ENCODE data around the gene PKP1.

PKP1 gene

DNA sequence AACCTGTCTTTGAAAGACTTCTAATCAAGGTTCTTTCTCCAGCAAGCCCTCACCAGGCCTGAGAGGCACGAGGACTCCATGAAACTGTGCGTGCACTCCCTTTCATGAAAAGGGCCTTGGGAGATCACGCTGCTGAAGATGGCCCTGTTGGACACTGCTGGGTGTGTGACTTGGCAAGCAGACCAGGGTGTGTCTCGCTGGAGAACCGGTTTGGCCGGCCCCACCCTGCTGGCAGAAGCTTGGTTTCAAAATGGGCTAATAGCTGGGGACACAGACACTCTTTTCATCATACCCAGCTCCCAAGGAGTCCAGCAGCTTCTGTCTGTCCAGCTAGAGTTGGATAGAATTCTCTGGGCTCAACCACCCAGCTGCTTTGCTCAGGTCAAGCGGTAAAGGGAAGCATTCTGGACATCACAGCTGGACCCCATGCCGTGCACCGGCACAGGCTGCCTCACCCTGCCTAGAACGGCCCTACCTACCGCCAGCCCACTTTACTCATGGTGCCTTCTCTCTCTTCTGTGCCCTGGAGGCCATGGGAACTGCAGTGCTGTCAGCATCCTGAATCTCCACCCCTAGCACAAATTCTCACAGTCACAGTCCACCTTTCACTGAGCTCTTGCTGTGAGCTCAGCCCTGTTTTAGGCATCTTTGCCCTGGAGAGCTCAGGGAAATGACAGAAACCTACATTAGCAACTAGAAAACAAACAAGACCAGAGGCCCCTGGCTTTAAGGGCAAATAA lies 24.6 kb downstream of the PKP1 start:
- no peak for DNase-seq (ENCODE audit: low read depth)

DNA sequence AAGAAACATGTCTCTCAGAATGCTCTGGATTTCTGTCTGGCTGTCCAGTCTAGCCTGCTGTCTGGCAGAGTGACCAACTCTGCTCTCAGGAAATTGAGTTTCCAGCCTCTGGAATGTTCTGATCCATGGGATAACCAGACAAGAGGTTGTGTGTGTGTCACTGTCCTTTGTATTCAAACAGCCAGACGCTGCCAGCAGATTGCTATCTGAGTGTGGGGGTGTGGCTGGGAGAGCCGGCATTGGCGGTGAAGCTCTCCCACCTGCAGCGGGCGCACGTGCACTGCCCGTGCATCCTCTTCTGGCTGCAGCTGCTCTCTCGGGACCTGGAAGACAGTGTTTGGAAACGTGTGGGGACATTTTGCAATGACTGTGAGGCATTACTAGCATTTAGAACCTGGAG lies 26.1 kb downstream of the PKP1 start:
- no peak for DNase-seq (ENCODE audit: low read depth)

DNA sequence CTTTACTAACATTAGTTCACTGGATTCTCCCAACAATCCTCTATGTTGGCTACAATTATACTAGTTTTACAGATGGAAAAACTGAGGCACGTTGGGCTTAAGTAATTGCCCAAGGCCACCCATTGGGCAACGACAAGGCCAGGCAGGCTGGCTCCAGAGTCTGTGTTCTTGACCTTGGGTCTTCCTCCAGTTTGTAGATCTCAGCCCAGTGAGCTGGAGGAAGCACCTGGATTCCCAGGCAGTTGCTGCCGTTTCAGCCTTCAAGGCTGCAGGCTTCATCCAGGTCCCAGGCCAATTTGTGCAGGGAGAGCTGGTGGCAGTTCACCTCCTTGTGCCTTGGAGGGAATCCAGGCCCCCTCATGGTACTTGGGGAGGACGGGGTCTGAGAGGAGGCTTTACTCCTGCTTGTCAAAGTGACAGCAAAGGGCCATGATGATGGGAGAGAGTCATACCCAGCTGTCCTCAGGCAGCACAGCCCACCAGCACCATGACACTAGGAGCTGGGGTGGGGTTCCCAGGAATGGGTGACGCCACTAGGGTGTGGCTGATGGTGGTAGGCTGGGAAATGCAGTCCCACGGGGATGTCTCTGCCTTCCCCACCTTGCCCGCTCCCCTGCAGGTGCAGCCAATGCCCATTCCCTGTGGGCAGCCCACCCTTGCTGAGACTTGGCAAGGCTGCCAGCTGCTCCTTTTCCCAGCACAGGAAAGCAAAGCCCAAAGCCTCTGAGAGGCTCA lies 27.1 kb downstream of the PKP1 start:
- DNase-seq (ENCODE audit: low read depth) = no peak

DNA sequence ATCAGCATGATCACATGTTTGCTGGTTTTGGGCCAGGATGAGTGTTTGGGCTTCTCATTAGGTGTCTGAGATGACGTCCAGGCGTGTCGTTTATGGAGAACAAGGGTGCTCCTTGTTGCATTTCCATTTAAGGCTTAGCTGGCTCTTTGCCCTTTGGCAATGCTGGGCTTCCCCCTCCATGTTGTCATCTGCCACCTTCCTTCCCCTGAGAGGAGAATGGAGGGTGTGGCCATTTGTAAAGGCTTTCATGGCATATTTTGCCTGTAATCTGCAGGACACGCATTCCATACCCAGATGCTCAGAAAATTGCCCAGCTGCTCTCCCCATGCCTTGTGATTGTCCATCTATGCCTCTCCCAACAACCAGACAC lies 27.7 kb downstream of the PKP1 start:
- DNase-seq (ENCODE audit: low read depth) = no peak

DNA sequence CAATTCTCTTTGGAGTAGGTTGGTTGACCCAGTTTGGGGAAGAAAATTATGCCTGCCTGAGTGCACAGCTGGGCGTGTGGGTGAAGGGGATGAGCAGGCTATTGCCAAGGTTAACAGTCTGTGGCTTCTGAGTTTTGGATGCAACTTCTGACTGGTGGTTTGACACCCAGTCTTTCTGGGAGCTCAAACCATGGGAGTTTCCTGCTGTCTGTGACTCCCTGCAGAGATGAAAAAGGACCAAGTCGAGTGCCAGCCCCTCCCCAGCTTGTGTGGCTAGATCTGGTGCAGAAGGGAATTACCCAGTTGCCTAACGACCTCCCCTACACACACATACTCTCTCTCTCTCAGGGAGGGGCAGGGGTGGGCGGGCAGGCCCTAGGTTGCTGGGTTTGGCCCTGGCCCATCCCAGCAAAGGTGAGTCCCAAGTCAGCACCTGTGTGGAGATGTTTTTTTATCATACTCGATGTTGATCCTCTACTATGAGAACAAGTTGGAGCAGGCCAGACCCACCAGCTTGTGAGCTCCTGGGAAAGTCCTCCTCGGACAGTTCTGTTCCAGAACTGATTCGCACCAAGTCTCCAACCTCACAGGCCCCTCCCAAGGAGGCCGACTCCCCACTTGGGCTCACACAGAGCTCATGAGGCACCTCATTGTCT lies 28.2 kb downstream of the PKP1 start:
- no peak for DNase-seq (ENCODE audit: low read depth)

DNA sequence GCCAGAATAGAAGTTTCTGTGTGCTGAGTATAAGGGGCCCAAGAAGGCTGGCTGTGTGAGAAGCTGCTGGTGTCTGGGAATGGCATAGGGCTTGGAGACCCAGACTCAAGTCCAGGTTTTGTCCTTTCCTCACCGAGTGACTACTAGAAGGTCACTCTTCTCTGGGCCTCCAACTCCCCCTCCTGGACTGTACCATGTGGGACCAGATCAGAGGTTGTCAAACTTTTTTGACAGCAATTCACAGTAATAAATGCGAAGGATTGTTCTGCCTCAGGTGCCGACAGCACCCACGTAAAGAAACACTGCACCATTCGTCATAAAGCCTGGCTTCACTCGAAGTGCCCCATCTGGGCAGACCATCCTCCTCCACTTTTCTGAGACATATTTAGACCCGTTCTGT lies 29.0 kb downstream of the PKP1 start:
- DNase-seq (ENCODE audit: low read depth) = no peak

DNA sequence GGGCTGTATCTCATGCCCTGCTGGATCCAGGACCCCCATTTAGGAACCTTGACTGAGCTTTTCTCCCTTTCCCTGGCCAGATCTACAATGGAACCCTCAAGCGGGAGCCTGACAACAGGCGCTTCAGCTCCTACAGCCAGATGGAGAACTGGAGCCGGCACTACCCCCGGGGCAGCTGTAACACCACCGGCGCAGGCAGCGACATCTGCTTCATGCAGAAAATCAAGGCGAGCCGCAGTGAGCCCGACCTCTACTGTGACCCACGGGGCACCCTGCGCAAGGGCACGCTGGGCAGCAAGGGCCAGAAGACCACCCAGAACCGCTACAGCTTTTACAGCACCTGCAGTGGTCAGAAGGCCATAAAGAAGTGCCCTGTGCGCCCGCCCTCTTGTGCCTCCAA lies 29.8 kb downstream of the PKP1 start:
- DNase-seq (ENCODE audit: low read depth) = no peak

DNA sequence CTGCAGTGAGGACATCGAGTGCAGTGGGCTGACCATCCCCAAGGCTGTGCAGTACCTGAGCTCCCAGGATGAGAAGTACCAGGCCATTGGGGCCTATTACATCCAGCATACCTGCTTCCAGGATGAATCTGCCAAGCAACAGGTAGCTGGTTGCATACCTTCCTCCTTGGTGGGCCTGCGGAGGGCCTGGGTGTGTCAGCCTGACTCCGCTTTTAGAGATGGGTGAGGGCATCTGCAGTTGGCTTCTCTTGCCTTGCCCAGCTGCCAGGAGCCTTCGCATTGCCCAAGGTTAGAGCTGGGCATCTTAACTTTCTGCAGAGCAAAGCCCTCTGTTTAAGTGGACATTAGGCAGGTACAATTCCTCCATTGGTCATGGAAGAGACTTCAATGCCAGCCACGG lies 33.2 kb downstream of the PKP1 start:
- no peak for DNase-seq (ENCODE audit: low read depth)

DNA sequence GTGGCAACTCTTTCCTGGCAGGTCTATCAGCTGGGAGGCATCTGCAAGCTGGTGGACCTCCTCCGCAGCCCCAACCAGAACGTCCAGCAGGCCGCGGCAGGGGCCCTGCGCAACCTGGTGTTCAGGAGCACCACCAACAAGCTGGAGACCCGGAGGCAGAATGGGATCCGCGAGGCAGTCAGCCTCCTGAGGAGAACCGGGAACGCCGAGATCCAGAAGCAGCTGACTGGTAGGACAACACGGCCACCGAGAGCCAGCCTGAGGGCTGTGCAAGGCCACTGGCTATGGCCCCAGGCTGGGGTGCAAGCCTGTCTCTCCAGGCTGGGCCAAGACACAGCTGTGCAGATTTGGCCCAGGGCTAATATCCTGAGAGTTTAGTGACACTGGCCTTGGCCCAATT lies 34.2 kb downstream of the PKP1 start:
- DNase-seq (ENCODE audit: low read depth) = no peak

DNA sequence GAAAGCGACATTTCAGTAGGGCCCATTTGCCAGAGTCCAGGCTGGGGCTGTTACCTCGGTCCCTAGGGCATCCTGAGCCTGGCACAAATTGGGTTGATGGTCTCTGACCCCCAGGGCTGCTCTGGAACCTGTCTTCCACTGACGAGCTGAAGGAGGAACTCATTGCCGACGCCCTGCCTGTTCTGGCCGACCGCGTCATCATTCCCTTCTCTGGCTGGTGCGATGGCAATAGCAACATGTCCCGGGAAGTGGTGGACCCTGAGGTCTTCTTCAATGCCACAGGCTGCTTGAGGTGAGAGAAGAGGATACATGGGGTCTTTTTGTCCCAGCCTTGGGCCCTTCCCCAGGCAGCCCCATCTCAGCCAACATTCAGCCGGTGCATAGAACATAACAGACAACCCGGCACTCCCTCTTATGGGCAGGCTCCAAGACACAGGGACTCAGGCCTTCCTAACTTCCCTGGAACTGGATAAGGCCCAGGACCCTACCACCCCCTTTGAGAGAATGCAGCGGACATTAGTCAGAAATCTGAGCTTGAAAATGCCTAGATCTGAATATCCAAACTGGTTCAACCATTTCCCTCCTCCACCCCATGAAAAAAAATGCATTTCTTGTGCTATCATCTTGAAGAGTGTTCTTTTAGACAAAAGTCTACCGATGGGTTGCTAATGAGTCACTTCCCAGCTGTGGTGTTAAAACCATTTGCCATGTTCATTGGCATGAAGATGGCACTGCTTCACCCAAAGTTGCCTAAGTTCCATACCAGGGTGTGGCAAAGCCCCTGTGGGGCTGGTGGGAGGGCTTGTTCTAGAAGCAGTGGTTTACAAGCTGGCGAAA lies 35.4 kb downstream of the PKP1 start:
- no peak for DNase-seq (ENCODE audit: low read depth)

DNA sequence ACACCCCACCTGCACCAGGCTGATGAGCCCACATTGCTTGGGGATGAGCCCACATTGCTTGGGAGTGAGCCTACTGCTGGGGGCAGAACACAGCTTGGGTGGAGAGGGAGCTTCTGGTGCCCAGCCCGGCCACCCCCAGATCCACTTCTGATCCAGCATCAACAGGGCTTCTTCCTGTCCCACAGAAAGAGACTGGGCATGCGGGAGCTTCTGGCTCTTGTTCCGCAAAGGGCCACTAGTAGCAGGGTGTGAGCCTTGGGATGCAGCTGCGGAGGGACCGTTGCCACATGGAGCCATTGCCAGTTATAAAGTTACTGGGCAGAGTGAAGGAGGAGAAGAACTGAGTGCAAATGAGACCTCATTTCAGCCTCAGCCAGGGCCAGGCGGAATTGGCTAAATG lies 36.3 kb downstream of the PKP1 start:
- no peak for DNase-seq (ENCODE audit: low read depth)

DNA sequence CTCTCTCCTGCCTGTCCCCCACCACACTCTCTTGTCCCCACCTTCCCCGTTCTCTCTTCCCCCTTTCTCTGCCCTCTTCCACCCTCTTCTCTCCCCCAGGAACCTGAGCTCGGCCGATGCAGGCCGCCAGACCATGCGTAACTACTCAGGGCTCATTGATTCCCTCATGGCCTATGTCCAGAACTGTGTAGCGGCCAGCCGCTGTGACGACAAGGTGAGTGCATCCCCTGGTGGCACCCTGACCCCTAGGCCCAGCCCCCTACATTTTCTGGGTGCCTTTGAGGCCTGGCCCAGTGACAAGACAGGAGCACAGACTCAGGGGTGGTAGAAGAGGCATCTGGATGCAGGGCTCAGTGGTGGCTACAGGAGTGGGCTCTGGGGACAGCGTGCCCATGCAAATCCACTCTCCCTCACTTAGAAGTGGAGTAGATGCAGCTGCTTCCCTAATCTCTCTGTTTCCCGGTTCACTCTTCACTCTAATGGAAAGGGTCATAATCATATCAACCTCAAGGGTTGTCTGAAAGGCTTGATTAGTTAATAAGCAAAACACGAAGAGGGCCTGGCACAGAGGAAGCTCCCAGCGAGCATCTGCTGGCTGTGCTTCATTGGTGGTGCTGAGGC lies 37.0 kb downstream of the PKP1 start:
- no peak for DNase-seq (ENCODE audit: low read depth)

DNA sequence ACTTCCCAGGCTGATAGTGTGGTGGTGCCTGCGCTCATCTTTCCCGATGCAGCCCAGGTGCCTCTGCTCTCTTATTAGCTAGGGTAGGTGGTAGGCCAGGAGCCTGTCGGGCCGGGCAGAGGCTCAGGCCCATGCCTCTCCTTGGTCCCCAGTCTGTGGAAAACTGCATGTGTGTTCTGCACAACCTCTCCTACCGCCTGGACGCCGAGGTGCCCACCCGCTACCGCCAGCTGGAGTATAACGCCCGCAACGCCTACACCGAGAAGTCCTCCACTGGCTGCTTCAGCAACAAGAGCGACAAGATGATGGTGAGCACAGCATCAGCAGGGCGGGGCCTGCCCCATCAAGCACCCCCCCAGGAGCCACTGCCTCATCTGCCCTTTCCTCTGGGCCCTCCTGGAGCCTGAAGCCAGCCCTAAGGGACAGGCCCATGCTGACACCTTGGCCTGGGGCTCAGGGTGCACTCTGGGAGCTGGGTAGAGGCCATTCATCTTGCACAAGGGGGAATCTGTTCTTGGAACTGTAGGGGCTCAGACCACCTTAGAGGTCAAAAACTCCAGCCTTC lies 38.6 kb downstream of the PKP1 start:
- no peak for DNase-seq (ENCODE audit: low read depth)

DNA sequence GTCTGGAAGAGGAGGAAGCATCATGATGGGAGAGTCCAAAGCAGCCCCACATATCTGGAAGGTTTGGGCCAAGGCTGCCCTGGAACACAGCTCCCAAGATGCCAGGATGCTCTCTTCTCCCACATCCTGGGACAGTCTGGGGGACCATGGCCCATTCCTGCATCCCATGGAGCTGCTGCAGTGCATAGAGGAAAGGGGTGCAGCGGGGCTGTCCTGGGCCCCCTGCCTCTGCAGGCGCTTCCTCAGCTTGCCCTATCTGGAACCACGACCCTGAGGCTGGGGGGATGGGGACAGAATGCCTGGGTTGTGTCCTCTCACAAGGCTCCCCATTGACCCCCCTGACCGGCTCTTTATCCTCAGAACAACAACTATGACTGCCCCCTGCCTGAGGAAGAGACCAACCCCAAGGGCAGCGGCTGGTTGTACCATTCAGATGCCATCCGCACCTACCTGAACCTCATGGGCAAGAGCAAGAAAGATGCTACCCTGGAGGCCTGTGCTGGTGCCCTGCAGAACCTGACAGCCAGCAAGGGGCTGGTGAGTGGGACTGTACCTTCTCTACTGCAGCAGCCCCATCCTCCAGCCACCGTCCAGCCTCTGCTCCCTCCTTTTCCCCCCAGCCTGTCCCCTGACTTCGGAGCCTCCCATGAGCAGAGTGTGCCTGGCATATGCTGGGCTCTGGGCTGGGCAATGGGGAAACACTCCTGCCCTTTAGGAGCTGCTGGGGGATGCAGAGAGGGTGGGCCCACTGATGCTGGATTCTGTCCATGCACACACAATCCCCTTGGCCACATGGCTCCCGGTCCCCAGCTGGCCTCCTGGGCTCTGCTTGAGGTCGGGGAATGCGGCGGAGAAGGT lies 39.6 kb downstream of the PKP1 start:
- DNase-seq (ENCODE audit: low read depth) = no peak

DNA sequence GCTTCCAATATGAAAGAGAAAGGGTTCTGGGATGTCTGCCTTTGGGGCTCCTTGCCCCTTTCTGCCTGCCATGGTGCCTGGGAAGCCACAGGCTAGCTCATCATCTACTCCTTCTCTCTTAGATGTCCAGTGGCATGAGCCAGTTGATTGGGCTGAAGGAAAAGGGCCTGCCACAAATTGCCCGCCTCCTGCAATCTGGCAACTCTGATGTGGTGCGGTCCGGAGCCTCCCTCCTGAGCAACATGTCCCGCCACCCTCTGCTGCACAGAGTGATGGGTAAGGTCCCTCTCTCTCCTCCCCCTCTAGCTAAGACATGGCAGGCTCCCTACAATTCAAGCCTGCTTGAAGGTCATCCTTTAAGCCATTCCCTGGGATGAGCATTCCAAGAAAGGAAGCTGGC lies 41.0 kb downstream of the PKP1 start:
- no peak for DNase-seq (ENCODE audit: low read depth)

DNA sequence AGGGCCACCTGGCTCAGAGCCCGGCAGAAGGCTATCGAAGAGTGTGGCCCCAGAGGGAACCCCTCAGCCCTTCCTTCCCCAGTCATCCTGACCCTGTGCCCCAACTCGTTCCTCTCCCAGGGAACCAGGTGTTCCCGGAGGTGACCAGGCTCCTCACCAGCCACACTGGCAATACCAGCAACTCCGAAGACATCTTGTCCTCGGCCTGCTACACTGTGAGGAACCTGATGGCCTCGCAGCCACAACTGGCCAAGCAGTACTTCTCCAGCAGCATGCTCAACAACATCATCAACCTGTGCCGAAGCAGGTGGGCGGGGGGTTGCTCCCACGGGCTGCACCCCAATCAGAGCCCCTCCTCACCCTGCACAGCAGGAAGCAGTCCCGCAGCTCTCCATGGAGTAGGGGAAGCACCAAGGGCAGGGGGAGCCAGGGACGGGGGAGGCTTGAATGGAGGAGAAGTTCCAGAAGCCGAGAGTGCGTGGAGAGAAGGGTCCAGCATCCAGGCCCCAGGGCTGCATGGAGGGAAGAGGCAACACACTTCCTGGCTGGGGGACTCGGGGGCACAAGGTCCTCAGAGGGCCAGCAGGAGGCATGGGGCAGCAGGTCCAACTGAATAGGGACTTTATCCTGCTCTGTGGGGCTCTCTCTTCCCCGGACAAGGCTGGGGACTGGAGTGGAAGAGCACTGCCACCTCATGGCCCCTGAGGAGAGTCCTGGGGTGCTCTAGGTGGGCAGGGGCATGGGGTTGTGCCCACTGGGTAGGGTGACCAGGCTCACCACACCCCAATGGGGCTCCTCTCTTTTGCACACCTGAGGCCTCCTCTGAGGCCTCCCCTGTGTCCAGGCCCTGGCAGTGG lies 41.7 kb downstream of the PKP1 start:
- DNase-seq (ENCODE audit: low read depth) = no peak

DNA sequence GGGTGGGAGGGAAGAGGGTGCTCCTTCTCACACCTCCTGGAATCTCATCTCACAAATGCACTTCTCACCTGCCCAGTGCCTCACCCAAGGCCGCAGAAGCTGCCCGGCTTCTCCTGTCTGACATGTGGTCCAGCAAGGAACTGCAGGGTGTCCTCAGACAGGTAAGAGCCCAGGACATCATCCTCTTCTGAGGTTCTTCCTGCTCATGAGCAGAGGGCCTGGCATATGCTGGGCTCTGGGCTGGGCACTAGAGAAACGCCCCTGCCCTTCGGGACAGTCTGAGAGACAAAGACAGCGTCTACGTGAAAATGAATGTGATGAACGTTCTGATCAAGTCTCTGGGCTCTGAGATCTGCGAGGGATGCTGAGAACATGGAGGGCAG lies 42.4 kb downstream of the PKP1 start:
- DNase-seq (ENCODE audit: low read depth) = no peak

DNA sequence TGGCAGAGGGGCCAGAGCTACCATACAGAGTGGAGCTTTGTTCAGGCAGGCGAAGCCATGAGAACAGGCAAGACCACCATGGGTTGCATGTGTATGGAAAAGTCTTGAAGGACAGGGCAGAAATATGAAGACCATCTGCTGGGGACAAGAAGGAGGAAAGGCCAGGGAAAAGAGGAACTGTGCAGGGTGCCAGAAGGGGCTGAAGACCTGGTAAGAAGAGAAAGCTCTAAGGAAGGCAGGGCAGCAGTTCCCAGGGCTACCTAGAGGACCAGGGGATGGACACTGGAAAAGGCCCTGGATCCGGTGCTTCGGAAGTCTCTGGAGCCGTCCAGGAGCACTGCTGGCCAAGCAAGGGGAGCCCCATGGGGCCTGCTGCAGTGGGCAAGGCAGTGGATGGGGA lies 43.4 kb downstream of the PKP1 start:
- no peak for DNase-seq (ENCODE audit: low read depth)

DNA sequence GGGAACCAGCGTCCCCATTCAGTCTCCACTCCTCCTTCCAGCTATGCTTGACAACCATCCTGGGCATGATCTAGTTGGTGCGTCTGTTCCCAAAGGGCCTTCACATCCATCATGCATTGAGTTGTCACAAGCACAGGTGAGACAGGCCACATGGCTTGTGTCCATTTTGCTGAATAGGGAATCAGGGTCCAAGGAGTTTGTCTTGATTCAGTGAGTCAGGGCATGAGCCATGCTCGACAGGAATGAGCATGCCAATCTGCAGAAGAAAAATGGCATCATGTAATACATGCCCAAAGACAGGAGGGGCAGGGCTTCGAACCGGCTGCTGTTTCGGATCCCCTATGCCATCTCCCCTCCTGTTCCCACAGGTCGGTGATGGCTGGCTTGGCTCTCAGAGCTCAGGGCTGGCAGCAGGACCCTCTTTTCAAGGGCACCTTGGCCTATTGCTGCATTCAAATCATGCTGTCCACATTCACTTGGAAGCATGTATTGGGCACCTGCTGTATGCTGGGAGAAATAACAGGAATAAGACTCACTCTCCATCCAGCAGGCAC lies 44.5 kb downstream of the PKP1 start:
- no peak for DNase-seq (ENCODE audit: low read depth)

DNA sequence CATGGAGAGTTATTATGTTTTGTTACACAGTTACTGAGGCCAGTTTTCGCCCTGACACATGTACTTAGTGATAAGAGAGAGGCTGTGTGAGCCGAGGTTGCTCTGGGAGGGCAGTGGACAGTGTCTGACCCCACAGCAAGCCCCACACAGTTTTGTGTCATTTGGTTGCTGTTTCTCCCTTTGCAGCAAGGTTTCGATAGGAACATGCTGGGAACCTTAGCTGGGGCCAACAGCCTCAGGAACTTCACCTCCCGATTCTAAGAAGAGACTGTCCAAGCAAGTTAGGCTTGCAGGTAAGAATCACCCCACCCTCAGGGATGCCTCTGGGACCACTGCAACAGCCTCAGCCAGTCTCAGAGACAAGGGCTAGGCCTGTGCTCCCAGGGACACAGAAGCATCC lies 45.3 kb downstream of the PKP1 start:
- no peak for DNase-seq (ENCODE audit: low read depth)

All from stimulated activated CD8-positive, alpha-beta memory T cell treated with anti-CD3 and anti-CD28 coated beads, Interleukin-12 subunit alpha, Interleukin-12 subunit beta, amount 100 ng/mL, for 1 hour (primary cell).